Activated CD8-positive, alpha-beta memory T cell treated with anti-CD3 and anti-CD28 coated beads, Interleukin-2, amount 10 ng/mL, durations not matched to agents 7 days and 5 days (primary cell): ENCODE data around the gene SRRM3. TPM values are rescaled to one million over a fixed set of nuclear protein-coding genes. Genes with fewer than 3 reads are reported as not detected.
"Not testable (repeated sequence)": the region's sequence is repeated elsewhere in the genome, so short reads cannot be mapped to it uniquely, and the experiment has no call there.

Experiments
- ATAC-seq: fragments of 150-1000 bp; cut with Tn5 transposase; one replicate; pipeline ENCODE4 v1.10.0; 2021; ENCODE audit warnings: moderate library complexity
- CTCF ChIA-PET: fragments of 350-600 bp; sonication (Branson Sonifier 250); formaldehyde crosslinking; loops from one replicate; lab custom pipeline; 2021; ENCODE audit warnings: antibody characterized with exemption; lab: Charles Lee
- DNase-seq: peaks from one replicate; pipeline ENCODE4 v3.0.0-alpha.2; 2020
- H3K27ac Mint-ChIP-seq: one replicate; pipeline ENCODE4 v1.8.0; 2021; ENCODE audit warnings: mild to moderate bottlenecking, mixed read lengths
- H3K27me3 Mint-ChIP-seq: one replicate; pipeline ENCODE4 v1.8.0; 2021; ENCODE audit warnings: mixed read lengths
- H3K36me3 Mint-ChIP-seq: one replicate; pipeline ENCODE4 v1.8.0; 2021; ENCODE audit warnings: mild to moderate bottlenecking, mixed read lengths
- H3K4me1 Mint-ChIP-seq: one replicate; pipeline ENCODE4 v1.8.0; 2021; ENCODE audit warnings: mixed read lengths
- H3K4me3 Mint-ChIP-seq: one replicate; pipeline ENCODE4 v1.8.0; 2021; ENCODE audit warnings: mild to moderate bottlenecking, moderate library complexity, mixed read lengths
- H3K9me3 Mint-ChIP-seq: one replicate; pipeline ENCODE4 v1.8.0; 2022; ENCODE audit warnings: low read depth, mixed read lengths
- total RNA-seq, 2 experiments: library from RNA; stranded (reverse); gene quantifications; one replicate each; pipeline ENCODE4 v1.2.3, GENCODE V29; 2021

Gene SRRM3
- total RNA-seq, 2 experiments from 2014 or later = 0.09 TPM; not detected in 1

- Mint-ChIP-seq H3K9me3 (no peaks in the 10 kb centered on the region), H3K4me1 (peaks cover 8% of the 10 kb centered on the region), H3K27me3 (peaks cover 65% of the 10 kb centered on the region), H3K27ac (no peak overlapping the region), H3K36me3 (no peaks in the 10 kb centered on the region), H3K4me3 (peak overlapping the region; percentile 44)
- CTCF ChIA-PET = interaction anchor here (1.9 to 3.7 kb wide), 2 partner anchors 10 to 33 kb away, joined by 8 to 21 read pairs; no protein-coding TSS in a partner anchor
- ATAC-seq (peak; percentile 52), DNase-seq (no peak)
Measured at GRCh38 chr7:76281006-76281705, 79.5 kb downstream of the SRRM3 start.

- ATAC-seq (no peak), DNase-seq (no peak)
- Mint-ChIP-seq H3K27me3 (peaks cover 62% of the 10 kb centered on the region), H3K4me3 (no peak overlapping the region), H3K27ac (no peak overlapping the region), H3K9me3 (no peaks in the 10 kb centered on the region), H3K36me3 (no peaks in the 10 kb centered on the region), H3K4me1 (peaks cover 8% of the 10 kb centered on the region)
- CTCF ChIA-PET = interaction anchor here (1.0 to 3.7 kb wide), 5 partner anchors 8 to 33 kb away, joined by 3 to 21 read pairs (median 7); no protein-coding TSS in a partner anchor
Measured at GRCh38 chr7:76281706-76282343, 80.1 kb downstream of the SRRM3 start.

- no peaks in the 10 kb centered on the region for H3K36me3 Mint-ChIP-seq
- H3K9me3 Mint-ChIP-seq = no peaks in the 10 kb centered on the region
- H3K4me1 Mint-ChIP-seq = peaks cover 8% of the 10 kb centered on the region
- H3K4me3 Mint-ChIP-seq = no peak overlapping the region
- CTCF ChIA-PET = interaction anchor here (1.0 to 3.7 kb wide), 6 partner anchors 9 to 35 kb away, joined by 3 to 21 read pairs (median 6); no protein-coding TSS in a partner anchor
- no peak for DNase-seq
- H3K27me3 Mint-ChIP-seq = peaks cover 57% of the 10 kb centered on the region
- no peak overlapping the region for H3K27ac Mint-ChIP-seq
- peak; percentile 52 for ATAC-seq
Measured at GRCh38 chr7:76282344-76283253, 80.9 kb downstream of the SRRM3 start.

GRCh38 chr7:76283254-76284159, 81.8 kb downstream of the SRRM3 start:
- DNase-seq (no peak), ATAC-seq (no peak)
- Mint-ChIP-seq H3K4me1 (peaks cover 8% of the 10 kb centered on the region), H3K9me3 (no peaks in the 10 kb centered on the region), H3K27me3 (peaks cover 52% of the 10 kb centered on the region), H3K36me3 (no peaks in the 10 kb centered on the region), H3K4me3 (no peak overlapping the region), H3K27ac (no peak overlapping the region)
- CTCF ChIA-PET = interaction anchor here (0.5 to 3.7 kb wide), 6 partner anchors 8 to 88 kb away, joined by 3 to 21 read pairs (median 4); no protein-coding TSS in a partner anchor

- peaks cover 35% of the 10 kb centered on the region for H3K27me3 Mint-ChIP-seq
- no peaks in the 10 kb centered on the region for H3K36me3 Mint-ChIP-seq
- H3K4me1 Mint-ChIP-seq = peaks cover 12% of the 10 kb centered on the region
- no peak overlapping the region for H3K27ac Mint-ChIP-seq
- no peak overlapping the region for H3K4me3 Mint-ChIP-seq
- H3K9me3 Mint-ChIP-seq = no peaks in the 10 kb centered on the region
- CTCF ChIA-PET = interaction anchor here (16.0 kb wide), 1 partner anchor 25 kb away, joined by 344 read pairs; the partner anchor contains the start of gene HSPB1
- DNase-seq (no peak), ATAC-seq (no peak)
Measured at GRCh38 chr7:76285604-76286374, 84.1 kb downstream of the SRRM3 start.

GRCh38 chr7:76286842-76287403, 85.2 kb downstream of the SRRM3 start:
- CTCF ChIA-PET = interaction anchor here (16.0 kb wide), 1 partner anchor 24 kb away, joined by 344 read pairs; the partner anchor contains the start of gene HSPB1

GRCh38 chr7:76290847-76291350, 89.2 kb downstream of the SRRM3 start:
- H3K27me3 Mint-ChIP-seq, DNase-seq, H3K36me3 Mint-ChIP-seq, ATAC-seq, H3K4me3 Mint-ChIP-seq, H3K9me3 Mint-ChIP-seq: not testable (repeated sequence)
- H3K27ac Mint-ChIP-seq = peak overlapping the region; percentile 84
- CTCF ChIA-PET = interaction anchor here (0.5 to 16.0 kb wide), 18 partner anchors 8 to 134 kb away, joined by 3 to 344 read pairs (median 5); partner anchors contain the start of gene HSPB1
- peaks cover 20% of the 10 kb centered on the region for H3K4me1 Mint-ChIP-seq

More at GRCh38 chr7:76286842-76287403, 85.2 kb downstream of the SRRM3 start:
- DNase-seq (no peak), ATAC-seq (no peak)
- H3K27ac Mint-ChIP-seq = no peak overlapping the region
- no peaks in the 10 kb centered on the region for H3K36me3 Mint-ChIP-seq
- H3K4me1 Mint-ChIP-seq = peaks cover 18% of the 10 kb centered on the region
- H3K27me3 Mint-ChIP-seq = peaks cover 27% of the 10 kb centered on the region
- H3K9me3 Mint-ChIP-seq = no peaks in the 10 kb centered on the region
- no peak overlapping the region for H3K4me3 Mint-ChIP-seq

- Mint-ChIP-seq H3K9me3 (no peaks in the 10 kb centered on the region), H3K27ac (peak overlapping the region; percentile 84), H3K4me1 (peaks cover 23% of the 10 kb centered on the region), H3K36me3 (no peaks in the 10 kb centered on the region), H3K4me3 (peak overlapping the region; percentile 0), H3K27me3 (no peaks in the 10 kb centered on the region)
- DNase-seq = peak; percentile 94
- peak; percentile 96 for ATAC-seq
- CTCF ChIA-PET = interaction anchor here (0.5 to 16.0 kb wide), 23 partner anchors 8 to 135 kb away, joined by 3 to 344 read pairs (median 4); partner anchors contain the start of gene HSPB1
Measured at GRCh38 chr7:76291351-76292212, 89.9 kb downstream of the SRRM3 start.

- no peak for DNase-seq
- no peak for ATAC-seq
- Mint-ChIP-seq H3K27ac (no peak overlapping the region), H3K36me3 (no peaks in the 10 kb centered on the region), H3K4me3 (no peak overlapping the region), H3K9me3 (no peaks in the 10 kb centered on the region), H3K4me1 (peaks cover 29% of the 10 kb centered on the region), H3K27me3 (no peaks in the 10 kb centered on the region)
- CTCF ChIA-PET = interaction anchor here (0.7 to 16.0 kb wide), 11 partner anchors 10 to 577 kb away, joined by 3 to 344 read pairs (median 4); partner anchors contain the start of gene HSPB1
Measured at GRCh38 chr7:76292213-76292573, 90.5 kb downstream of the SRRM3 start.

GRCh38 chr7:76292911-76293310, 91.2 kb downstream of the SRRM3 start:
- ATAC-seq, H3K4me3 Mint-ChIP-seq, DNase-seq, H3K27ac Mint-ChIP-seq, H3K9me3 Mint-ChIP-seq, H3K36me3 Mint-ChIP-seq, H3K27me3 Mint-ChIP-seq: not testable (repeated sequence)
- H3K4me1 Mint-ChIP-seq = peaks cover 31% of the 10 kb centered on the region
- CTCF ChIA-PET = interaction anchor here (0.7 to 16.0 kb wide), 8 partner anchors 10 to 577 kb away, joined by 3 to 344 read pairs (median 4); partner anchors contain the start of gene HSPB1
